Ishikawa (cell line): ENCODE results near the gene CD68.
A peak's percentile ranks its signal among the peaks of the same experiment; 100 is the strongest.

ENCODE experiments used
- CEBPB ChIP-seq: IDR thresholded peaks from 2 replicates; pipeline ENCODE4 v1.6.1; 2012
- CREB1 ChIP-seq: IDR thresholded peaks from 2 replicates; pipeline ENCODE4 v1.6.1; 2012; ENCODE audit warnings: low read depth
- EGR1 ChIP-seq: IDR thresholded peaks from 2 replicates; pipeline ENCODE4 v1.6.1; 2012
- EP300 ChIP-seq: IDR thresholded peaks from 2 replicates; pipeline ENCODE4 v1.6.1; 2012; ENCODE audit warnings: borderline replicate concordance
- FOXM1 ChIP-seq: IDR thresholded peaks from 2 replicates; pipeline ENCODE4 v1.6.1; 2012; ENCODE audit warnings: low read depth, borderline replicate concordance
- MAX ChIP-seq: IDR thresholded peaks from 2 replicates; pipeline ENCODE4 v1.6.1; 2012
- NFIC ChIP-seq: IDR thresholded peaks from 2 replicates; pipeline ENCODE4 v1.6.1; 2012
- RAD21 ChIP-seq: IDR thresholded peaks from 2 replicates; pipeline ENCODE4 v1.6.1; 2012; ENCODE audit warnings: low read depth
- REST ChIP-seq: IDR thresholded peaks from 2 replicates; pipeline ENCODE4 v1.6.1; 2012; ENCODE audit warnings: low read depth, mild to moderate bottlenecking
- TAF1 ChIP-seq: IDR thresholded peaks from 2 replicates; pipeline ENCODE4 v1.6.1; 2012; ENCODE audit warnings: low read depth, mild to moderate bottlenecking
- TCF12 ChIP-seq: IDR thresholded peaks from 2 replicates; pipeline ENCODE4 v1.6.1; 2012; ENCODE audit warnings: low read depth
- TEAD4 ChIP-seq: IDR thresholded peaks from 2 replicates; pipeline ENCODE4 v1.6.1; 2012
- USF1 ChIP-seq: IDR thresholded peaks from 2 replicates; pipeline ENCODE4 v1.6.1; 2012
- YY1 ChIP-seq: IDR thresholded peaks from 2 replicates; pipeline ENCODE4 v1.6.1; 2012; ENCODE audit warnings: low read depth
- ZBTB7A ChIP-seq: IDR thresholded peaks from 2 replicates; pipeline ENCODE4 v1.6.1; 2012; ENCODE audit warnings: low read depth

CD68 gene

GRCh38 chr17:7579834-7580603 is 581 bp downstream of the CD68 start:
- TF ChIP-seq EP300 (no peak), CEBPB (no peak), RAD21 (no peak), FOXM1 (no peak), CREB1 (no peak), MAX (no peak), ZBTB7A (no peak), NFIC (no peak), TCF12 (no peak)

GRCh38 chr17:7580604-7581575 is 1.5 kb downstream of the CD68 start:
- TF ChIP-seq REST (no peak), MAX (no peak), NFIC (no peak), YY1 (no peak), CREB1 (no peak), USF1 (no peak), ZBTB7A (no peak), EP300 (no peak), TEAD4 (no peak), TAF1 (no peak), FOXM1 (no peak), EGR1 (no peak), RAD21 (no peak), TCF12 (no peak)

- no peak for TF ChIP-seq EP300
Measured at GRCh38 chr17:7582396-7583252, 3.2 kb downstream of the CD68 start.

- TF ChIP-seq USF1 (0 out of 2 replicates have a peak, but pooled peaks have one; percentile 3), TAF1 (peak; percentile 95), YY1 (peak; percentile 96), MAX (peak; percentile 99), FOXM1 (no peak), EGR1 (peak; percentile 70), ZBTB7A (no peak)
Measured at GRCh38 chr17:7583253-7584109, 4.0 kb downstream of the CD68 start, which contains the start of gene MPDU1. TSS of gene MPDU1 (plus strand) at chr17:7583852. CDS start at chr17:7583863, 11 bp downstream.

- TF ChIP-seq YY1 (no peak), RAD21 (peak; percentile 25; the same call in 1 of the 2 replicates)
Measured at GRCh38 chr17:7586673-7587419, 7.4 kb downstream of the CD68 start.
